Neural progenitor cell (in vitro differentiated cells): Measurements from ENCODE around the gene HDAC4. TPM values are rescaled to one million over a fixed set of nuclear protein-coding genes. Genes with fewer than 3 reads are reported as not detected.

Source experiments
- DNase-seq: peaks from one replicate; pipeline ENCODE4 v3.0.0-alpha.2; 2016; ENCODE audit warnings: low spot score
- H2AFZ ChIP-seq: fragments of 200-600 bp; sonication (generic); replicated peaks from 2 replicates; pipeline ENCODE4 v1.6.1; 2016; ENCODE audit warnings: antibody characterized with exemption
- H3F3A ChIP-seq: fragments of 200-600 bp; sonication (generic); 2 replicates; pipeline ENCODE4 v1.6.1; 2016; ENCODE audit warnings: antibody characterized with exemption, low read depth
- H3K27ac ChIP-seq: fragments of 200-600 bp; sonication (generic); 2 replicates; pipeline ENCODE4 v1.5.1; 2016; ENCODE audit warnings: mild to moderate bottlenecking
- H3K27me3 ChIP-seq: fragments of 200-600 bp; sonication (generic); 2 replicates; pipeline ENCODE4 v1.6.1; 2016; ENCODE audit warnings: mild to moderate bottlenecking, moderate library complexity
- H3K36me3 ChIP-seq: fragments of 200-600 bp; sonication (generic); 2 replicates; pipeline ENCODE4 v1.5.1; 2016
- H3K4me1 ChIP-seq: fragments of 200-600 bp; sonication (generic); 2 replicates; pipeline ENCODE4 v1.6.1; 2016; ENCODE audit warnings: mixed run types
- H3K4me2 ChIP-seq: fragments of 200-600 bp; sonication (generic); 2 replicates; pipeline ENCODE4 v1.6.1; 2016
- H3K4me3 ChIP-seq: fragments of 200-600 bp; sonication (generic); 2 replicates; pipeline ENCODE4 v1.5.1; 2016
- H3K79me2 ChIP-seq: fragments of 200-600 bp; sonication (generic); 2 replicates; pipeline ENCODE4 v1.6.1; 2016; ENCODE audit warnings: low read depth
- H3K9ac ChIP-seq: fragments of 200-600 bp; sonication (generic); 2 replicates; pipeline ENCODE4 v1.6.1; 2016
- H3K9me3 ChIP-seq: fragments of 200-600 bp; sonication (generic); 2 replicates; pipeline ENCODE4 v1.5.1; 2016; ENCODE audit warnings: low read depth
- H4K20me1 ChIP-seq: fragments of 200-600 bp; sonication (generic); 2 replicates; pipeline ENCODE4 v1.6.1; 2016; ENCODE audit warnings: low read depth
- H3K27ac Mint-ChIP-seq: 3 replicates; pipeline ENCODE4 v1.8.0; 2021; ENCODE audit warnings: mixed read lengths
- H3K27me3 Mint-ChIP-seq: 2 replicates; pipeline ENCODE4 v1.8.0; 2022; ENCODE audit warnings: low read depth, mild to moderate bottlenecking, inconsistent platforms, moderate library complexity, mixed read lengths; ENCODE audit not compliant: insufficient read depth
- H3K36me3 Mint-ChIP-seq: 3 replicates; pipeline ENCODE4 v1.8.0; 2021; ENCODE audit warnings: mixed read lengths
- H3K4me1 Mint-ChIP-seq: 3 replicates; pipeline ENCODE4 v1.8.0; 2021; ENCODE audit warnings: mixed read lengths
- H3K4me3 Mint-ChIP-seq: 3 replicates; pipeline ENCODE4 v1.8.0; 2021; ENCODE audit warnings: mild to moderate bottlenecking, moderate library complexity, mixed read lengths
- H3K9me3 Mint-ChIP-seq: 3 replicates; pipeline ENCODE4 v1.8.0; 2020; ENCODE audit warnings: mixed read lengths
- CTCF ChIP-seq: fragments of 200-600 bp; sonication (generic); IDR thresholded peaks from 2 replicates; pipeline ENCODE4 v1.5.1; 2017; ENCODE audit warnings: antibody characterized with exemption, mild to moderate bottlenecking
- EZH2 ChIP-seq: fragments of 200-600 bp; sonication (generic); IDR thresholded peaks from 2 replicates; pipeline ENCODE4 v1.6.1; 2017; ENCODE audit warnings: antibody characterized with exemption, mild to moderate bottlenecking, moderate library complexity
- EZH2phosphoT487 ChIP-seq: fragments of 200-600 bp; sonication (generic); IDR thresholded peaks from 2 replicates; pipeline ENCODE4 v1.6.1; 2017; ENCODE audit warnings: antibody characterized with exemption
- total RNA-seq: library from RNA; depleted of rRNA; stranded (reverse); fragments of >200 nt; gene quantifications from 2 replicates; pipeline ENCODE4 v1.2.3, GENCODE V29; 2015; ENCODE audit warnings: low replicate concordance

HDAC4 gene
- total RNA-seq, 1 donor from 2014 or later: 36.0 TPM

GRCh38 chr2:239206042-239206441, 194.8 kb downstream of the HDAC4 start:
- H3K9ac ChIP-seq: no peak overlapping the region
- peaks cover 3% of the 10 kb centered on the region for H3K36me3 Mint-ChIP-seq
- peaks cover 4% of the 10 kb centered on the region for H3K36me3 ChIP-seq
- H3K4me1 Mint-ChIP-seq: peaks cover 58% of the 10 kb centered on the region
- H3K4me2 ChIP-seq: no peak overlapping the region
- peaks cover 61% of the 10 kb centered on the region for H3K79me2 ChIP-seq
- H3K27me3 Mint-ChIP-seq: peaks cover 2% of the 10 kb centered on the region
- H3F3A ChIP-seq: peaks cover 10% of the 10 kb centered on the region
- DNase-seq: no peak
- peaks cover 65% of the 10 kb centered on the region for H4K20me1 ChIP-seq
- H2AFZ ChIP-seq: no peak overlapping the region
- H3K27me3 ChIP-seq: no peaks in the 10 kb centered on the region
- H3K4me1 ChIP-seq: peaks cover 39% of the 10 kb centered on the region
- no peak overlapping the region for H3K27ac Mint-ChIP-seq
- no peaks in the 10 kb centered on the region for H3K9me3 Mint-ChIP-seq
- no peak overlapping the region for H3K4me3 ChIP-seq
- no peaks in the 10 kb centered on the region for H3K9me3 ChIP-seq
- H3K27ac ChIP-seq: no peak overlapping the region
- TF ChIP-seq EZH2phosphoT487 (no peak), EZH2 (no peak), CTCF (no peak)
- H3K4me3 Mint-ChIP-seq: no peak overlapping the region

- Mint-ChIP-seq H3K9me3 (no peaks in the 10 kb centered on the region), H3K4me3 (no peak overlapping the region), H3K36me3 (peaks cover 3% of the 10 kb centered on the region), H3K4me1 (peaks cover 56% of the 10 kb centered on the region), H3K27ac (no peak overlapping the region), H3K27me3 (peaks cover 2% of the 10 kb centered on the region)
- Histone ChIP-seq H3K9ac (no peak overlapping the region), H3K4me2 (no peak overlapping the region), H3K4me3 (no peak overlapping the region), H3K79me2 (peaks cover 56% of the 10 kb centered on the region), H3K36me3 (peaks cover 4% of the 10 kb centered on the region), H3K9me3 (no peaks in the 10 kb centered on the region), H4K20me1 (peaks cover 62% of the 10 kb centered on the region), H2AFZ (no peak overlapping the region), H3K4me1 (peaks cover 29% of the 10 kb centered on the region), H3K27me3 (no peaks in the 10 kb centered on the region), H3F3A (peaks cover 10% of the 10 kb centered on the region), H3K27ac (no peak overlapping the region)
- no peak for TF ChIP-seq CTCF
- no peak for TF ChIP-seq EZH2
- TF ChIP-seq EZH2phosphoT487: no peak
- no peak for DNase-seq
Observed at GRCh38 chr2:239204876-239205468, 195.8 kb downstream of the HDAC4 start.

GRCh38 chr2:239204136-239204875, 196.5 kb downstream of the HDAC4 start:
- H3K4me1 Mint-ChIP-seq: peaks cover 50% of the 10 kb centered on the region
- no peak overlapping the region for H3K27ac Mint-ChIP-seq
- DNase-seq: no peak
- peaks cover 2% of the 10 kb centered on the region for H3K27me3 Mint-ChIP-seq
- no peak overlapping the region for H3K4me3 Mint-ChIP-seq
- H3K79me2 ChIP-seq: peaks cover 52% of the 10 kb centered on the region
- H3K9me3 ChIP-seq: no peaks in the 10 kb centered on the region
- no peak overlapping the region for H3K4me3 ChIP-seq
- H3K36me3 Mint-ChIP-seq: peaks cover 3% of the 10 kb centered on the region
- no peaks in the 10 kb centered on the region for H3K9me3 Mint-ChIP-seq
- peaks cover 59% of the 10 kb centered on the region for H4K20me1 ChIP-seq
- H3K27me3 ChIP-seq: no peaks in the 10 kb centered on the region
- TF ChIP-seq EZH2phosphoT487 (no peak), CTCF (no peak)
- H3K27ac ChIP-seq: no peak overlapping the region
- no peak overlapping the region for H3K4me2 ChIP-seq
- H3K9ac ChIP-seq: no peak overlapping the region
- peaks cover 4% of the 10 kb centered on the region for H3K36me3 ChIP-seq
- peaks cover 8% of the 10 kb centered on the region for H3F3A ChIP-seq
- no peak overlapping the region for H2AFZ ChIP-seq
- H3K4me1 ChIP-seq: peaks cover 22% of the 10 kb centered on the region
